ENCODE measurements around the gene NT5DC3. TPM values are rescaled to one million over a fixed set of nuclear protein-coding genes. Genes with fewer than 3 reads are reported as not detected.
A peak's percentile ranks its signal among the peaks of the same experiment; 100 is the strongest.

The NT5DC3 gene
- total RNA-seq, 1 experiment from 2014 or later: 12.5 TPM

GRCh38 chr12:103771466-103771865 lies 69.6 kb downstream of the NT5DC3 start (continued):
- TF ChIP-seq AR (CRISPR knock-in tag; IDR thresholded peaks at IDR 0.05): no peak
- TF ChIP-seq CBFB (CRISPR knock-in tag; IDR thresholded peaks at IDR 0.05; ENCODE audit: low read depth): no peak
- no peak for TF ChIP-seq TCF7 (CRISPR knock-in tag; IDR thresholded peaks at IDR 0.05; ENCODE audit: low read depth)
- TF ChIP-seq RELA (CRISPR knock-in tag; IDR thresholded peaks at IDR 0.05; ENCODE audit: borderline replicate concordance): no peak
- no peak for TF ChIP-seq EMX1 (CRISPR knock-in tag; IDR thresholded peaks at IDR 0.05)

- ATAC-seq: peak; percentile 54
- ChIA-PET POLR2A (no interaction called here), CTCF (interaction anchor here (1.3 kb wide), 1 partner anchor 143 kb away, joined by 3 read pairs; no protein-coding TSS in a partner anchor)
- Mint-ChIP-seq H3K9me3 (no peaks in the 10 kb centered on the region), H3K27ac (peak overlapping the region; percentile 8; the same call in 1 of the 2 replicates), H3K4me1 (peaks cover 18% of the 10 kb centered on the region), H3K27me3 (ENCODE audit: low read depth) (no peaks in the 10 kb centered on the region), H3K36me3 (peaks cover 18% of the 10 kb centered on the region; the same call in 1 of the 2 replicates), H3K4me3 (no peak overlapping the region)
- DNase-seq (ENCODE audit: low spot score): no peak
- peak; percentile 74 for TF ChIP-seq USF1 (CRISPR knock-in tag; IDR thresholded peaks at IDR 0.05)
- TF ChIP-seq FOXP4 (CRISPR knock-in tag; IDR thresholded peaks at IDR 0.05): no peak
- peak; percentile 81 for TF ChIP-seq USF2 (CRISPR knock-in tag; IDR thresholded peaks at IDR 0.05)
Observed at GRCh38 chr12:103769240-103769945, 71.6 kb downstream of the NT5DC3 start.

GRCh38 chr12:103768467-103769123 lies 72.4 kb downstream of the NT5DC3 start:
- Mint-ChIP-seq H3K27me3 (ENCODE audit: low read depth) (no peaks in the 10 kb centered on the region), H3K4me3 (no peak overlapping the region), H3K4me1 (peaks cover 18% of the 10 kb centered on the region), H3K9me3 (no peaks in the 10 kb centered on the region), H3K36me3 (peaks cover 19% of the 10 kb centered on the region; the same call in 1 of the 2 replicates), H3K27ac (no peak overlapping the region)
- POLR2A ChIA-PET: no interaction called here
- ATAC-seq: peak; percentile 17
- no peak for DNase-seq (ENCODE audit: low spot score)
- no peak for TF ChIP-seq AFF4 (CRISPR knock-in tag; IDR thresholded peaks at IDR 0.05; ENCODE audit: borderline replicate concordance)
- TF ChIP-seq CREM (CRISPR knock-in tag; IDR thresholded peaks at IDR 0.05): no peak
- TF ChIP-seq ZSCAN18 (CRISPR knock-in tag; IDR thresholded peaks at IDR 0.05): no peak
- no peak for TF ChIP-seq CBFB (CRISPR knock-in tag; IDR thresholded peaks at IDR 0.05; ENCODE audit: low read depth)
- TF ChIP-seq E2F4 (CRISPR knock-in tag; IDR thresholded peaks at IDR 0.05; ENCODE audit: borderline replicate concordance, low read depth): no peak
- TF ChIP-seq ATF1 (CRISPR knock-in tag; IDR thresholded peaks at IDR 0.05): no peak
- CTCF ChIA-PET: interaction anchor here (1.7 kb wide), 1 partner anchor 136 kb away, joined by 7 read pairs; no protein-coding TSS in a partner anchor

Data from WTC11 (cell line).